ENCODE data around the gene CD300A.
A peak's percentile ranks its signal among the peaks of the same experiment; 100 is the strongest.

CD300A gene

DNA sequence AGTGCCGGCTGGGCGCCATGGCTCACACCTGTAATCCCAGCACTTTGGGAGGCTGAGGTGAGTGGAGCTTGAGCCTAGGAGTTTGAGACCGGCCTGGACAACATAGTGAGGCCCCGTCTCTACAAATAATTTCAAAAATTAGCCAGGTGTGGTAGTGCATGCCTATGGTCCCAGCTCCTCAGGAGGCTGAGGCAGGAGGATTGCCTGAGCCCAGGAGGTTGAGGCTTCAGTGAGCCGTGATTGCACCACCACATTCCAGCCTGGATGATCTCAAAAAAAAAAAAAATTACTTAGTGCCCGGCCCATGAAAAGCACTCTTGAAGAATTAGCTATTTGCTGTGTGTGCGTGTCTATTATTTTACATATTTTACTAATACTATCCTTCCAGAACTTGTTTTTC lies 24.9 kb upstream of the CD300A start:
- DNase-seq, result no peak

DNA sequence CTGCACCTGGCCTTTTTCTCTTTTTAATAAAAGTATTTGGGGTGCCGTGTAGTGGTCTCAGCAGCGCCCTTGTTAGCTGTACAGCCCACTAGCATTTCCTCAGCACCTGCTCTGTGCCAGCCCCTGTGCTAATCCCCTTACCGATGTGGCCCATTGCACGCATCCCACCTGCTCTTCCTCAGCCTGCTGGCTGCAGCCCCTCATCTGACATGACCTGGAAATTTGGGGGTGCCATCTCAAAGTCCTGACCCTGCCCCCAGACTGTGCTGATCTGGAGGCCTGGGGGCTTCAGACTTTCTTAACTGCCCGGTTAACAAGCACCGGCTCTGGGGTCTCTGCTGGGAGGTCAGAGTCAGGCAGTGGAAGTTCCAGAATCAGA lies 24.2 kb upstream of the CD300A start:
- DNase-seq, result no peak

DNA sequence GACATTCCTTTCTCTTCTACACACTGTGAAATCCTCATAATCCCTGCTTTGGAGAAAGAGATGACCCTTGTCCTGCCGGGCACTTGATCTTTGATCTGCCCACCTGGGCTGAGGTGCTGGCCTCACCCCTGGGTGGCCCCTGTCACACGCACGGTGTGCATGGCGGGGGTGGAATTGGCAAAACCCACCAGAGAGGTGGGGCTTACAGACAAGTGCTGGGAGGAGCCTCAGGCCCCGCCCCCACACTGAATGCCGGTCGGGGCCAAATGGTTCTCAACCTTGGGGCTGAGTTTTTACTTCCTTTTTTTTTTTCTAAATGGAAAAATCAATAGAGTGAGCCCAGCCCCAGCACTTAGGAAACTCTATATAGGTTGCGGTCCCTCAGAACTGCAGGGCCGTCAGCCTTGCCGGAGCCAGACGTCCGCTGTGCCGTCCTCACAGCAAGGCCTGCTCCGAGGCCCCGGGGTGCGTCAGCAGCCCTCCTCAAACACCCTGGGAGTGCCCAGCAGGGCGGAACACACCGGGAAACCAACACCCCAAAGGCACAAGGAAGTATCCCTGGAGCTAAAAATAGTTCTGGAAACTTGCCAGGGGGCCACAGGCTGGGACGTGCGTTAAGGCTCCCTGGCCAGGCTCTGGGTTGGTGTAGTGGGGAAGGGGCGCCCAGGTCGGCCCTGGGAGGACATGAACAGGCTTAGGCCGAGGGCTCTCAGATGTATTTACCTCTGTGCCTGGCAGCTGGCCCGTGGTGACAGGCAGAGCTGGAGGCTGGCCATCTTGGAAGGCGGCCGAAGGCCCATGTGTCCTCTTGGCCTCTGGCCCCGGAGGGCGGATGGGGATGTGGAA lies 23.5 kb upstream of the CD300A start:
- peak; percentile 95 for DNase-seq

DNA sequence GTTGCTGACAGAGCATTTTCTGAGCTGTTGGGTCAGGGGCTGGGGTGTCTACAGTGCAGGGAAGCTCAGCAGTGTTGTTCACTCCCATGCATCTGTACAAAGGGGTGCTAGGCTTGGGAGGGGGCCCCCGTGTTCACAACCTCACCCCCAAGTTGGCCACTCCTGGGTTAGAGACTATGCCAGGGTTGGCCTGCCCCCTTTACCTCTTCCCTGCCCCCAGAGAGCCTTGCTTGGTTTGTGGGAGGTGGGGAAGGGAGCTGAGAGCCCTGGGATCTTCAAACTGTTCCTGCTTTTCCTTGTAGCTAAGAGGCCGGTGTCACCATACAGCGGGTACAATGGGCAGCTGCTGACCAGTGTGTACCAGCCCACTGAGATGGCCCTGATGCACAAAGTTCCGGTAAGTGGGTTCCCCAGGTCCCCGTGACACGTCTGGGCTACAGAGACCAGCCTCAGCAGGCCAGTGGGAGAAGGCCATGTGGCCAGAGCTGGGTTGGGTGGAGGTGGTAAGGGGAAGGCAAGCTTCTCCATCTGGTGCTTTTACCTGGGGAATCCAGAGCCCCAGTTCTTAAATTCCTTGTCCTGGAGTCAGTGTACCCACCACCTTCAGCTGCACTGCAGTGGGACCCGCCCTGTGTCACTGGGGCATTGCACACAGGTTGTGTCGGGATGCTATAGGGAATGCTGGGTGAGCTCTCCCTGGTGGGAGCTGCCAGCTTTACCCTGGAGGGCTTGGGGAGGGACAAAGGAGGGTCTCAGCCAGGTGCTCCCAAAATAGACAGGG lies 22.7 kb upstream of the CD300A start:
- no peak for DNase-seq

DNA sequence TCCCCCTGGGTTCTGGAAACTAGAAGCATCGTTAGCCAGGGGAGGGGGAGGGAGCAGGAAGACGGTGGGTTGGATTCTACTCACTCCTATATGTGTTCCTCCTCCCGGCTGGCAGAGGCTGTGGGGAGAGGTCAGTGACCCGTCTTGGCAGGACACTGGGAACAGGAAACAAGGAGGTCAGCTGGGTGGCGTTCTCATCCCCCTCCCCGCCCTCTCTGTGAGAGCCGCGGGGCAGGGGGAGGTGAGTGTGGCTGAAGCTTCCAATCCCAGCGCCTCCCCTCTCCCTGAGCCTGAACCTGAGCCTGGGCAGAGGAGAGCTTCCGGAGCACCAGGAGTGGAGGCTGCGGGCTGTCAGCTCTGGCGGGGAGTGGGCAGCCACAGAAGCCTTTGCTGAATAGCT lies 22.0 kb upstream of the CD300A start:
- no peak for DNase-seq

DNA sequence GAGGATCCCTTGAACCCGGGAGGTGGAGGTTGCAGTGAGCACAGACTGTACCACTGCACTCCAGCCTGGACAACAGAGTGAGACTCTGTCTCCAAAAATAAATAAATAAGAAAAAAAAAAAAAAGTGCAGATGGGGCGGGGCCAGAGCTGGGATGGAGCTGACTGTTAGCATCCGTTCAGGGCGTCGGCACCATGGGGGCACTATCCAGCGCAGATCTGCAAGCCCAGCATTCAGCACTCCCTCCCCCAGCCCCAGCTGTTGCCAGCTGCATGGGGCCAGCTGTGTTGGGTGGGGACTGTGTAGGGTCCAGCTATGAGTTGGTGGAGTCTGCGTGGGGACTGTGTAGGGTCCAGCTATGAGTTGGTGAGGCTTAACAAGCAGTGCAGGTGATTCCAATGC lies 21.3 kb upstream of the CD300A start:
- no peak for DNase-seq

DNA sequence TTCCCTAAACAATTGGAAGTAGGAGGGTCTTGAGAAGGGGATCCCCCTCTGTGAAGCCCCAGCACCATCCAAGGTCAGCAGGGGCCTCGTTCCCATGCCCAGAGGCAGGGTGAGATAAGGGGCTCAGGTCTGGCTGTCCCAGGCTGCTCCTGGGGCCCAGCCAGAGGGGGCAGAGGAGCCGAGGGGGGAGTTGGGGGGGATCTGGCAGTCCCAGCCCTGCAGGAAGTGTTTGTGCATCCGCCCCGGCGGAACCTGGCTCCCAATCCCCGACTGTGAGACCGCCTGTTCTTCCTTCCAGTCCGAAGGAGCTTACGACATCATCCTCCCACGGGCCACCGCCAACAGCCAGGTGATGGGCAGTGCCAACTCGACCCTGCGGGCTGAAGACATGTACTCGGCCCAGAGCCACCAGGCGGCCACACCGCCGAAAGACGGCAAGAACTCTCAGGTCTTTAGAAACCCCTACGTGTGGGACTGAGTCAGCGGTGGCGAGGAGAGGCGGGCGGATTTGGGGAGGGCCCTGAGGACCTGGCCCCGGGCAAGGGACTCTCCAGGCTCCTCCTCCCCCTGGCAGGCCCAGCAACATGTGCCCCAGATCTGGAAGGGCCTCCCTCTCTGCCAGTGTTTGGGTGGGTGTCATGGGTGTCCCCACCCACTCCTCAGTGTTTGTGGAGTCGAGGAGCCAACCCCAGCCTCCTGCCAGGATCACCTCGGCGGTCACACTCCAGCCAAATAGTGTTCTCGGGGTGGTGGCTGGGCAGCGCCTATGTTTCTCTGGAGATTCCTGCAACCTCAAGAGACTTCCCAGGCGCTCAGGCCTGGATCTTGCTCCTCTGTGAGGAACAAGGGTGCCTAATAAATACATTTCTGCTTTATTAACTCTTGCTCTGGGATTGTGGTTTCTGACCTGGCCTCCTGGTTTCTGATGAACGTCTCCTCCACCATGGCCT lies 19.6 kb upstream of the CD300A start:
- no peak for DNase-seq

DNA sequence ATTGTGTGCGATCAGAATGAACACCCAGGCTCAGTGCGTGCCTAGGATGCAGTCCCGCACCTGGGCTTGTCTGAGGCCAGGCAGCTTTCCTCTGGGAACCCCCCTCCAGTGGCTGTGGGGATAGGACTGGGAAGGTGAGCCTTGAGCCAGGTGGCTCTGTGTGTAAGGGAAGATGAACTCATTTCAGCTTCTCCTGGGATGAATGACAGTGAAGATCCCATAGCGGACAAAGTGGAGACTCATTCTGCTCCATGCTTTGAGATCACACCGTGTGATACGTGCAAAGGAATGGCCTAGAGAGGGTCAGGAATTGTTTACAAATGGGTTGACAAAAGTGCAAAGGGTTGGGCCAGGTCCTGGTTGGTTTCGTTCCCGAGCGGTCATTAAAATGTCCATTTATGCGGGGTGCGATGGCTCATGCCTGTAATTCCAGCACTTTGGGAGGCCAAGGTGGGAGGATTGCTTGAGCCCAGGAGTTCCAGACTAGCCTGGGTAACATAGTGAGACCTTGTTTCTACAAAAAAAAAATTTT lies 18.7 kb upstream of the CD300A start:
- DNase-seq, result no peak

DNA sequence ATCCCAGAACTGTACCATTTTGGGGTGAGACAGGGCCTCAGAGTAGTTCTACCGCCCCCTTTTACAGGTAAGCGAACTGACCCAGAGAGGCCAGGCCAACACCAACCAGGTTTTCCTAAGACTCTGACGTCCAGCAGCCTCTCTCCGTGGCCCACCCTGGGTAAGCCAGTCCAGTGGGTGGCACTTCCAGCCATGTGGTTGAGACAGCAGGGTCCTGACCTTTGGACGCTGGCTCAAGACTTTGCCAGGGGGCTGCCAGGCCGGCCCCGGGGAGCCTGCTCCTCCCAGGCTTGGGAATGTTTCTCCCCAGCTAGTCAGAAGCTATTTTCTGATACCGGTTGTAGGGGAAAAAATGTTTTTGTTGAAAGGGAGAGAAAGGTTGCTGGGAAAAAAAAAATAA lies 17.7 kb upstream of the CD300A start:
- DNase-seq, result no peak

DNA sequence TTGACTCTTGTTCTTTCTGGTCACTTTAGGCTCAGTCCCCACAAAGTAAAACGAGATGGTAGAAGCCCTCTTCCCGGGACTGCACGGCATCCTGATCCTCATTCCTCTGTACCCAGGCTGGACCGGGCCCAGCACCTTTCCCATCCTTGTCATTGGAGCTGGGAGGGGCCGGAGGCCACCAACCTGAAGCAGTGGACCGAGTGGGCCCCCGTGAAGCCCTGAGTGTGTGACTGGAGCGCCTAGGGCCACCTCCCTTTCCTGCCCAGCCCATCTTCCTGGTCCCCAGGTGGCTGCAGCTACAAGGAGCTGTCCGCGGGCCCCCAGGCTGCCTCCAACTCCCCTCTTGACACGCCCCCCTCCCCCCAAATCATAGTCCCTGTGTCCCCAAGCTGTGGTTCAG lies 17.1 kb upstream of the CD300A start:
- DNase-seq, result no peak

DNA sequence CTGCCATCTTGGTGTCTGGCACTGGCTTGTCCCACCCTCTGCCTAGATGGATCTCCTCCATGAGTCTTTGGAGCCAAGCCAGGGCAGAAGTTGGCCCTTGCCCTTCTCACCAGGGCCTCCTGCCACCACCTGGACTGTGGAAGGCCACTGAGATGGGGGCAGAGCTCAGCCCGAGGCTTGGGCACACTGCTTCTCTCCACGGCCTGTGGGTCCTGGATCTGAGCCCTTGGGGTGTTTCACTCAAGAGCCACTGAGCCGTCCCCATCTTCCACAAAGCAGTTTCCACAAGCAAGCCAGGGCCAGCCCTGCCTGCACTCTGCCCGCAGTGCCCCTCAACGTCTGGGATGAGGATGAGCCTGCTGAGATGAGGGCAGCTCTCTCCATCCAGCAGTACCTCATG lies 16.7 kb upstream of the CD300A start:
- no peak for DNase-seq

DNA sequence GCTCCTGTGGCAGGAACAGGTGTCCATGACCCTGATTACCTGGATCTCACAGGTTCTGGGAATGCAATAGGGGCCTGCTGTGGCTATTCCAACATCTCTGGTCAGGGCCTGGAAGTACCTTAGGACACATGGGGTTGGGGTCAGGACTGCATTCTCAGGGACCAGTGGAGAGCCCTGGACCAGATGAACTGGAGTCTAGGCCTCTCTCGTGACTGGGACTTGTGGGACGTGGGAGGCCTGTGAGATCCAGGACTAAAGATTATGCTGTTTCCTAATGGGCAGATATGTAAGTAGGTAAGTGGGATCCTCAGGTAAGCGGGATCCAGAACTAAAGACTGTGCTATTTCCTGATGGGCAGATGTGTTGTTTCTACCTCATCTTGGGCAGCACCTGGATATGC lies 16.2 kb upstream of the CD300A start:
- no peak for DNase-seq

DNA sequence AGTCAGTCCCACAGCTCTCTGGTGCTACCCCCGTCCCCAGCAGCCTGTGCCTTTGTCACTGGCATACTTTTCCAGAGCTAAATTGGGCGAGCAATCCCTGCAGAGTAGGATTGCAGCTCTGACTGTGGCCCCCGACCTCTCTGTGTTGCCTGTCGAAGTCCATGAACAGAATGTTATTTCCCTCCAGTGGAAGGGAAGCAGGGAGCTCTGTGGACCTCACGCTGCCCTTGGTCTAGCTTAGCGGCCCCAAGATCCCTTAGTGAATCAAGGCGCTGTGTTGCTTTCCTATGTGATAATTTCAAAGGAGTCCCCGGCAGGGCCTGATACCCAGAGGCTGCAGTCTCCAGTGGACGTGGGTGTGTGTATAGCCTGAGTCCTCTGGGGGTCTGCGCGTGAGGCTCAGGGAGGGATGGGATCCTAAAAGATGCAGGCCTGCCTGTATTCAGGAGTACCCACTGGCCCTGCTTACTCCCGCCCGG lies 15.5 kb upstream of the CD300A start:
- DNase-seq, result no peak

DNA sequence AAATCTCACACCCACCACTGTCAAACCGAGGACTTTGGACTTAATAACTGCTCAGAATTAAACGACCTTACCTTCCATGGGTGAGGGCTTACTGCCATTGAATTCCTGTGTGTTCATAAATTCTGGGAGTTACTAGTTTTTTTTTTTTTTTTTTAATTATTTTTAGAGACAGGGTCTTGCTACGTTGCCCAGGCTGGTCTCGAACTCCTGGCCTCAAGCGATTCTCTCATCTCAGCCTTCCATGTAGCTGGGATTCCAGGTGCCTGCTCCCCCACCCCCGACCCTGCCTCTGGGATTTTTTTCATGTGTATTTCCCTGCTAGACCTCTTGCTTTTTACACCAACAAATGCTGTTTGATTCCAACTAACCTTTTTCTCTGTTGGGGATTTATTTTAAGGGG lies 14.9 kb upstream of the CD300A start:
- DNase-seq, result no peak

DNA sequence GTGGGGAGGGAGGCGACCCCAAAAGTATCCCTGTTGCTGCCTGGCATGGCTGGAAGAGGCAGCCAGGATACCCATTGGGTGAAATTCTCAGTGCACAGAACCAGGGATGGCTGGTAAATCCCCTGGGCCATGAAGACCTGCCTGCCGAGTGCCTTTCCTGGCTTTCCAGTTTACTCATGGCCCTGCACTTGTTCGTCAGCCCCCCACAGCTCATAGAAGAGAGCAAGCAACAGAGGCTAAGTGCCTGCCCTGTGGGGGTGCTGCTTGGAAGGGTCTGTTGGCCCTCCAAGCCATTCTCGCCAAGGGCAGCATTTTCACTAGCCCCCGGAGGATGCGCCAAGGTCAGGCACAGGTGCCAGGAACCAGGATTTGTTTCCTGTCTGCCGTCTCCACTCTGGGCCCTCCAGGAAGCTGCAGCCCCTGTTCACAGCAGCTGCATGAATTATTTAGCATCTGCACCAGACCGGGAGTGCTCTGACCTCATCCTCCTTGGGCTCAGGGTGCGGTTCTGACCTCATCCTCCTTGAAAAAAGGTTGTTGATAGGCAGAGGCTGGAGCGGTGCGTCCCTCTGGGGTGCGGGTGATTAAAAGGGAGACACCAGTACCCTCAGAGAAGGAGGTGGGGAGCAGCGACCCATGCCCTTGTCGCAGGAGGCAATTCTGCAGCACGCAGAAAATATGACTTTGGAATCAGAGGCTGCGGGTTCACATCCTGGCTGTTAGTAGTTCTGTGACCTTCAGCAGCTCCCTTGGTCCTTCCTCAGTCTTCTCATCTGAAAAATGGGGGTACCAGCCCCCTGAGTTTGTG lies 14.2 kb upstream of the CD300A start:
- no peak for DNase-seq

DNA sequence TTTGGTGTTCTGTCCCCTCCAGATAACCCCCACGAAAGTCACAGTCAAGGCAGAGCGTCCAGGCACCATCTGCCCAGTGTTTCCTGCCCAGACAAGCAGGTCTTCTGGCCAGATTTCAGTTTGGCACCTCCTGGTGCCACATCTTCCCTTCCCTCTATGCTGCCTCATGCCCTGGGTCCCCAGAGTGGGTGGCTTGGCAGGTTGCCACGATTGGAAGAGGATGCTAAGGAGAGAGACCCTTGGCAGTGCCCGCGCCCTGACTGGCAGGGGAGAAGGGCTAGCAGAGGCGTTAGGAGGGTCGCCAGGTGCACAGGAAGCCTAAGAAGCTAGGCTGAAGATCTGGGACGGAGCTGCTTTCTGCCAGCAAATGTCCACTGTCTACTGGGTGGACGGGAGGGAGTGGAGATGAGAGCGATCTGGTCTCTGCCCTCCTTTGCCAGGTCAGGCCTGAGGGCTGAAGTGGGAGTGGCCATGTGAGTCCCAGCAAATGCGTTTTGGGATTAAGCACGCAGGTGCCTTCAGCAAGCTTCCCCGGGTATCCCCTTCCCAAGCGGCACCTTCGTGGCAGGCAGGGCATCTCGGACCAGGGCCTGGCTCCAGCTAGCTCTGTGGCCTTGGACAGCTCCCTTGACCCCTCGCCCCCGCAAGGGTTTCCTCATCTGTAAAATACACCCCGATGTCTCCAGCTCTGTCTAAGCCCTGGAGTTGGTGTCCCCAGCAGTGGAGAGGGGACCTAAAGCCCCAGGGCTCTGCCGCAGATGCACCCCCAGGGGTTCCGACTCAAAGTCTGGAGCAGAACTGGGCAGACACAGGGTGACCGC lies 13.4 kb upstream of the CD300A start:
- DNase-seq, result no peak

DNA sequence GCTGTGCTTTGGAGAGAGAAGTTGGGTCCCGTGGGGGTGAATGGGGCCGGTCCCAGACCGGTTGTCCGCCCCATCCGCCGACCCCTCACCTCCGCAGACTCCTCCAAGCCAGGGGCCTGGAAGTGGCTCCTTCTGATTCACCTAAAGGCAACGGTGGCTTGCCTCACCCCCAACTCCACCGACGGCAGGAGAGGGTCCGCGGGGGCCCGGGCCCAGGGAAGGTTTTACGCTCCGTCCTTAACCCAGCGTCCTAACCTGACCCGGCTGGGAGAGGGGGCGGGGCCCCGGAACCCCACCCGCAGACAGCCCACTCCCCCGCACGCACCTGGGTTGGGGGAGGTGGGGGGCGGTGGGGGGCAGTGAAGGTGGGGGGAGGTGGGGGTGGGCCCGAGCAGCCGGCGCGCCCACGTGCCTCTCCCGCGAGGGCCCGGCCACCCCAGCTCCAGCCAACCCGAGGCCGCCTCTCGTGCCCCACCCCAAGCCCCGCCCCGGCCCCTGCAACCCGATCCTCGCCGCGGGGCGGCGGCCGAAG lies 12.7 kb upstream of the CD300A start:
- no peak for DNase-seq

DNA sequence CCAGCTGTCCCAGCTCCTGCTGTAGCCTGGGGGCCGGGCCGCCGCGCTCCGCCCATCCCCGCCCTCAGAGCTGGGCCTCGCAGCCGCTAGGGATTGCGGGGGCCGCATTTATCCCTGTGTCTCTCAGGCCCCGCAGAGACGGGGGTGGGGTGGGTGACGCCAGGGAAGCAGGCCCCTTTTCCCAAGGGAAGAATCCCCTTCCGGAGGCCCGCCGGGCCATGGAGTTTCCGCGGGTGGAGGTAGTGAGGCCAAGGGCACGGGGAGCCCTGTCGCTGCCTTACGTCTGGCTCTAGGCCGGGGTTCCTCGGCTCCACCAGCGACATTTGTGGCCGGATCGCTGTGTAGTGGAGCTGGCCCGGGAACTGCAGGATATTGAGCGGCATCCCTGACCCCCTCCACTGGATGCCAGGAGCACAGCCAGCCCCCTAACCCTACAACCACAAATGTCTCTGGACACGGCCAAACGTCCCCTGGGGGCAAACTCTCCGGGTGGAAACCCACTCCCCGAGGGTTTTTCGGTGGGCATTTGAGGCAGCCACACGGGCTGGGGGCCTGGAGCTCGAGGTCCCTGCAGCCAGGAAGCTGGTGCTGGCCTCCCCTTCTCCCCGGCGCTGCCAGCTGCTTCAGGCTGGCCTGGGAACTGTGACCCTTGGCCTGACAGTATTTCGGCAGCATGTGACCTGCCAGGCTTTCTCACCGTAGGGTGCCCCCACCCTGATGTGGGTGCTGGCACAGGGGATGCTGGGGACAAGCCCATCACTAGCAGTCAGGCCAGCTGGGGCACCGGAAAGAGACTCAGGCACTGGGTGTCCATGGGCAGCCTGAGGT lies 12.0 kb upstream of the CD300A start:
- DNase-seq, result peak; percentile 73

DNA sequence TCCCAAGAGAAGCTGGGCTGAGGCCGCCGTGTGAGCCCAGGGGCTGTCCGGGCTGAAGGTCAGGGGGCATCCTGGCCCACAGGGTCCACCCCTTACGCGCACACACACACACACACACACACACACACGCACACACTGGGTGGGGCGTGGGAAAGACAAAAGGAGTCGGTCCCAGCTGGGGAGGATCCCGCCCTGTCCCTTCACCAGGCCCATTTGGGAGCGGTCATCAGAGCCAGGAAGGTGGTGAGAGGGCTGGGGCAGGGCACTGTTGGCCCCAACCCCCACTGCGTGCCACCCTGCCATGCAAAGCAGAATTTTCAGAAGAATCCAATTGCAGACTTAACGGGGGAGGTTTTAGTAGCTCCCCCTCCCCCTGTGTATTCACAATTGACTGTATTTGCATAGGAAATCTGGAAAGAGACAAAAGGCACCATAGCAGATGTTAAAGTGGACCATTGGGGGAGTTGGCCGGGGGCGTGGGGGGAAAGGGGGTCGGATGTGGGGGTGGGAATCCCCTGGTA lies 11.3 kb upstream of the CD300A start:
- no peak for DNase-seq

DNA sequence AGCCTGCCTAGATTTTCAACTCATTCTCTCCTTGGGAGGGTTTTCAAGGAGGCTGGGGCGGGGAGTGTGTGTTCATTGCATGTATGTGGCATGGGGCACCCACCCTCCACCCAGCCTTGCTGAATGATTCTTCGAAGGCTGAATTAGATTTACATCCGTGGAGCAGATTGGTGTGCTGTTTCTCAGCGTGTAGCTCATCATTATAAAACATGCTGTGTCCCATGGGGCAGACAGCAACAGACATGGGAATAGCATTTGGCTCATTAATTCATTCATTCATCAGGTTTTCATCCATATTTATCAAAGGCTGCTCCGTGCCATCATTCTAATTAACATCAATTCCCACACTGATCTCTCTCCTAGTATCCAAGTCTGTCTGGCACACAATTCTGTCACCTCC lies 10.6 kb upstream of the CD300A start:
- no peak for DNase-seq

Measured in MV-4-11 (cell line).